Measurements from ENCODE around the gene GOLGA1. TPM values are rescaled to one million over a fixed set of nuclear protein-coding genes. Genes with fewer than 3 reads are reported as not detected.

The GOLGA1 gene
- total RNA-seq, 1 donor: 9.9 TPM

DNA sequence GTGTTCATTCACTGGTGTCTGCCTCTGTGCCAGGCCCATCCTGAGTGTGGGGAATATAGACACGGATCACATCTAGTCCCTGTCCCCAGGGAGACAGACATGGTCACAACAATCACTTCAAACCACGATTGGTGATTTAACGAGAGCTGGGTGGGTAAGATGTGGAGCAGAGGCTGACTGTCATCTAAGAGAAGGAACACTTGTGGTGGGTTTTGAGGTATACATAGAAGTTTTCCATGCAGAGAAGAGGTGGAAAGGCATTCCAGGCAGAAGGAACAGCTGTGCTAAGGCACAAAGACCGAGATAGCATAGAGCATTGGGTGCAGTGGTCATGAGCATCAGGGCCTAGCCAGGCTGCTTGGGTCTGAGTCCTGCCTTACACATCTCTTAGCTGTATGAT is 110.3 kb downstream of the GOLGA1 start:
- no peak for TF ChIP-seq CTCF (IDR thresholded peaks at IDR 0.05; ENCODE audit: insufficient read depth, low read depth, low read length)
- DNase-seq (ENCODE audit: low read depth): no peak

GRCh38 chr9:124829334-124829669 is 111.6 kb downstream of the GOLGA1 start:
- no peak overlapping the region for H3K4me3 ChIP-seq (ENCODE audit: low read depth, low read length)
- no peak for TF ChIP-seq CTCF (IDR thresholded peaks at IDR 0.05; ENCODE audit: insufficient read depth, low read depth, low read length)
- no peak for DNase-seq (ENCODE audit: low read depth)

More for the DNA sequence above, 110.3 kb downstream of the GOLGA1 start:
- no peak overlapping the region for H3K4me3 ChIP-seq (ENCODE audit: low read depth, low read length)

DNA sequence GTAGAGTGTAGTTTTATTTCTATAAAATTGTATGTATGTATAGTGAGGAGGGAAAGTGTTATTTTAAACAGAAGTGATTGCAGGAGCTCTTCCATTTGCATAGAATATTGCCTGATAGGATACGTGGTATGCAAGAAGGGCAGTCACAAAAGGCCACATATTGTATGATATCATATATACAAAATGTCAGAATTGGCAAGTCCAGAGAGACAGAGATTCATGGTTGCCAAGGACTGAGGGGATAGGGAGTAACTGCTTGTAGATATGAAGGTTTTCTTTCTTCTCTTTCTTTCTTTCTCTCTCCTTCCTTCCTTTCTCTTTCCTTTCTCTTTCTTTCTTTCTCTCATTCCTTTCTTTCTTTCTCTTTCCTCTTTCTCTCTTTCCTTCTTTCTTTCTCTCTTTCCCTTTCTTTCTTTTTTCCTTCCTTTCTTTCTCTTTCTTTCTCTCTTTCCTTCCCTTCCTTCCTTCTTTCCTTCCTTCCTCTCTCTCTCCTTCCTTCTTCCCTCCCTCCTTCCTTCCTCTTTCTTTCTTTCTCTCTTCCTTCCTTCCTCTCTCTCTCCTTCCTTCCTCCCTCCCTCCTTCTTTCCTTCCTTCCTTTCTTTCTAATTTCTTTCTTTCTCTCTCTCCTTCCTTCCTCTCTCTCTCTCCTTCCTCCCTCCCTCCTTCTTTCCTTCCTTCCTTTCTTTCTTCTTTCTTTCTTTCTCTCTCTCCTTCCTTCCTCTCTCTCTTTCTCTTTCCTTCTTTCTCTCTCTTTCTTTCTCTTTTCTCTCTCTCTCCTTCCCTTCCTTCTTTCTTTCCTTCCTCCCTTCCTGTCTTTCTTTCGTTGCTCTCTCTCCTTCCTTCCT is 112.2 kb downstream of the GOLGA1 start:
- no peak for TF ChIP-seq CTCF (IDR thresholded peaks at IDR 0.05; ENCODE audit: insufficient read depth, low read depth, low read length)
- no peak for DNase-seq (ENCODE audit: low read depth)
- H3K4me3 ChIP-seq (ENCODE audit: low read depth, low read length): no peak overlapping the region

Small RNAs within 50 kb of the gene (small RNA-seq; reads per million reads assigned to genes)
- gene RNU4-82P: not detected

Other genes starting within 250 kb of the GOLGA1 start
- under 0.01 and 0.32 TPM in 2 replicates for gene NR6A1, start 169.8 kb downstream of the GOLGA1 start, total RNA-seq
- 4.3 and 5.5 TPM in 2 replicates for gene OLFML2A, start 163.9 kb downstream of the GOLGA1 start, total RNA-seq
- not detected in 2 replicates for gene WDR38, start 87.6 kb downstream of the GOLGA1 start, total RNA-seq
- 1,727 and 1,986 TPM in 2 replicates for gene RPL35, start 79.1 kb downstream of the GOLGA1 start, total RNA-seq
- 14.2 TPM in 2 replicates for gene ARPC5L, start 79.0 kb downstream of the GOLGA1 start, total RNA-seq
- gene SCAI, start 202.4 kb upstream of the GOLGA1 start, total RNA-seq: 6.8 and 9.1 TPM in 2 replicates
- 27.4 and 43.2 TPM in 2 replicates for gene PPP6C, start 248.7 kb upstream of the GOLGA1 start, total RNA-seq